SHP77 treated with DMSO at 0.1 percent for 48 hours (cell line): ENCODE measurements around the gene CENPX.

Source experiments
- DNase-seq: peaks from one replicate; lab custom pipeline; 2025; lab: John Stamatoyannopoulos, UW

The CENPX gene

GRCh38 chr17:82011617-82012187, 11.0 kb downstream of the CENPX start:
- no peak for DNase-seq

GRCh38 chr17:82010575-82011525, 11.8 kb downstream of the CENPX start:
- no peak for DNase-seq

- DNase-seq, result no peak
These were observed 13.3 kb downstream of the CENPX start for GRCh38 chr17:82009413-82009812.

GRCh38 chr17:82008941-82009405, 13.7 kb downstream of the CENPX start:
- DNase-seq, result no peak

- DNase-seq, result no peak
These were observed 14.3 kb downstream of the CENPX start for GRCh38 chr17:82008258-82008940.

GRCh38 chr17:82007495-82008257, 15.0 kb downstream of the CENPX start:
- no peak for DNase-seq

GRCh38 chr17:82007228-82007494, 15.5 kb downstream of the CENPX start:
- no peak for DNase-seq

GRCh38 chr17:82006468-82007227, 16.0 kb downstream of the CENPX start:
- DNase-seq, result no peak

- DNase-seq, result no peak
These were observed 16.9 kb downstream of the CENPX start for GRCh38 chr17:82005701-82006348.

- DNase-seq, result no peak
These were observed 17.9 kb downstream of the CENPX start for GRCh38 chr17:82004517-82005455.

- DNase-seq, result no peak
These were observed 19.0 kb downstream of the CENPX start for GRCh38 chr17:82003411-82004381.

GRCh38 chr17:82001571-82002056, 21.1 kb downstream of the CENPX start:
- DNase-seq, result no peak

- DNase-seq, result no peak
These were observed 21.7 kb downstream of the CENPX start for GRCh38 chr17:82000803-82001570.

- DNase-seq, result no peak
These were observed 22.5 kb downstream of the CENPX start for GRCh38 chr17:81999976-82000802.

GRCh38 chr17:81999587-81999975, 23.1 kb downstream of the CENPX start:
- DNase-seq, result no peak

GRCh38 chr17:81998691-81999438, 23.8 kb downstream of the CENPX start:
- DNase-seq, result no peak
